ENCODE data around the gene LBH. TPM values are rescaled to one million over a fixed set of nuclear protein-coding genes. Genes with fewer than 3 reads are reported as not detected.

The LBH gene
- total and polyA plus RNA-seq, 2 experiments from 2014 or later, result 54.1 to 75.9 TPM

DNA sequence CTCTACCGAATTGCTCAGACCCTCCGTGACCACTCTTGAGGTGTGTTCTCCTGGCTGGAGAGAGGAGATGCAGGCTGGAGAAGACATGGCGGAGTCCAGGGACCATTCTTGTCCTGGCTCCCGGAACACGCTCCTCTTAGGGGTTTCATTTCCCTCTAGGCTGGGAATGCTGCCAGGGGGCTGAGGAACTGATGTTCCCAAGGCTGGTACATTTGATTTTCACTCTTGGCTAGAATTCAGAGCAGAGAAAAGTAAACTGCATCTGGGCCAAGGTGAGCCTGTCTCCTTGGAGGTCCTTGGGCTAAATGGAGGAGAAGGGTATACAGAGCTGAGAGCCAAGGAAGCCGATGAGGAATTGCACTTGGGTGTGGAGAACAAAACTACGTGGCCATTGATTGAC, 28.2 kb upstream of the LBH start:
- Histone ChIP-seq H3K27me3 (no peaks in the 10 kb centered on the region), H3K4me1 (ENCODE audit: insufficient read depth) (no peaks in the 10 kb centered on the region), H2AFZ (no peak overlapping the region), H3K36me3 (replicated peaks; ENCODE audit: insufficient read depth, low read depth) (no peaks in the 10 kb centered on the region), H3K27ac (no peak overlapping the region), H3K4me3 (no peak overlapping the region), H3K9me3 (ENCODE audit: low read depth) (no peaks in the 10 kb centered on the region), H3K4me2 (no peak overlapping the region), H3K79me2 (no peaks in the 10 kb centered on the region), H4K20me1 (ENCODE audit: insufficient read depth, poor library complexity, severe bottlenecking) (no peaks in the 10 kb centered on the region), H3K9me2 (replicated peaks; ENCODE audit: insufficient read depth) (no peaks in the 10 kb centered on the region)
- WGBS (ENCODE audit: low lambda C conversion rate, missing lambda C conversion rate), result 89% methylated on average over 7 of the region's 7 CpGs
- no peak for DNase-seq (ENCODE audit: low spot score)
- TF ChIP-seq, protein P1, sequence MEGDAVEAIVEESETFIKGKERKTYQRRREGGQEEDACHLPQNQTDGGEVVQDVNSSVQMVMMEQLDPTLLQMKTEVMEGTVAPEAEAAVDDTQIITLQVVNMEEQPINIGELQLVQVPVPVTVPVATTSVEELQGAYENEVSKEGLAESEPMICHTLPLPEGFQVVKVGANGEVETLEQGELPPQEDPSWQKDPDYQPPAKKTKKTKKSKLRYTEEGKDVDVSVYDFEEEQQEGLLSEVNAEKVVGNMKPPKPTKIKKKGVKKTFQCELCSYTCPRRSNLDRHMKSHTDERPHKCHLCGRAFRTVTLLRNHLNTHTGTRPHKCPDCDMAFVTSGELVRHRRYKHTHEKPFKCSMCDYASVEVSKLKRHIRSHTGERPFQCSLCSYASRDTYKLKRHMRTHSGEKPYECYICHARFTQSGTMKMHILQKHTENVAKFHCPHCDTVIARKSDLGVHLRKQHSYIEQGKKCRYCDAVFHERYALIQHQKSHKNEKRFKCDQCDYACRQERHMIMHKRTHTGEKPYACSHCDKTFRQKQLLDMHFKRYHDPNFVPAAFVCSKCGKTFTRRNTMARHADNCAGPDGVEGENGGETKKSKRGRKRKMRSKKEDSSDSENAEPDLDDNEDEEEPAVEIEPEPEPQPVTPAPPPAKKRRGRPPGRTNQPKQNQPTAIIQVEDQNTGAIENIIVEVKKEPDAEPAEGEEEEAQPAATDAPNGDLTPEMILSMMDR (IDR thresholded peaks at IDR 0.05; ENCODE audit: poor library complexity), result no peak
- TF ChIP-seq EZH2phosphoT487 (IDR thresholded peaks at IDR 0.05; ENCODE audit: low read depth, severe bottlenecking, unreplicated experiment) (no peak), EZH2 (IDR thresholded peaks at IDR 0.05; ENCODE audit: borderline replicate concordance) (no peak)

DNA sequence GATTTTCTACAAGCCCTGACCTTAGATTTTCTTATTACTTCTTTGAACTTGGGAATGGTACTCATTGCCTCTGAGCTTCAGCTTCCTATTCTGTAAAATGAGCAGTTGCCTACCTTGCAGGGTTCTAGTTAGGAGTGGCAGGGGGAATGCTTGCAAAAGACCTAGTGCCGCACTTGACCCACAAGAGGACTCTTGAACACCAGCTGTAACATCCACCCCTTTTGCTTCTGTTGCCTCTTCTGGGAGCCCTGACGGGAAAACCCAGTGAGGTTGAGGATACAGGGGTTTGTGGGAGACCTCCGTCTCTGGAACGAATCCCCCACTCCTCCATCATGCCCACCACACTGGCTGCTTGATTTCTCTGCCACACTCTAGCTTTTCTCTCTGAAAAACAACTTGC, 27.1 kb upstream of the LBH start:
- Histone ChIP-seq H2AFZ (no peak overlapping the region), H3K4me1 (ENCODE audit: insufficient read depth) (no peaks in the 10 kb centered on the region), H4K20me1 (ENCODE audit: insufficient read depth, poor library complexity, severe bottlenecking) (no peaks in the 10 kb centered on the region), H3K27ac (no peak overlapping the region), H3K4me2 (no peak overlapping the region), H3K27me3 (no peaks in the 10 kb centered on the region), H3K4me3 (no peak overlapping the region), H3K9me2 (replicated peaks; ENCODE audit: insufficient read depth) (no peaks in the 10 kb centered on the region), H3K9me3 (ENCODE audit: low read depth) (no peaks in the 10 kb centered on the region), H3K79me2 (no peaks in the 10 kb centered on the region), H3K36me3 (replicated peaks; ENCODE audit: insufficient read depth, low read depth) (no peaks in the 10 kb centered on the region)
- DNase-seq (ENCODE audit: low spot score), result no peak
- WGBS (ENCODE audit: low lambda C conversion rate, missing lambda C conversion rate), result 92% methylated on average over 4 of the region's 4 CpGs
- TF ChIP-seq EZH2 (IDR thresholded peaks at IDR 0.05; ENCODE audit: borderline replicate concordance) (no peak), EZH2phosphoT487 (IDR thresholded peaks at IDR 0.05; ENCODE audit: low read depth, severe bottlenecking, unreplicated experiment) (no peak)
- TF ChIP-seq, protein P1 (IDR thresholded peaks at IDR 0.05; ENCODE audit: poor library complexity), result no peak

DNA sequence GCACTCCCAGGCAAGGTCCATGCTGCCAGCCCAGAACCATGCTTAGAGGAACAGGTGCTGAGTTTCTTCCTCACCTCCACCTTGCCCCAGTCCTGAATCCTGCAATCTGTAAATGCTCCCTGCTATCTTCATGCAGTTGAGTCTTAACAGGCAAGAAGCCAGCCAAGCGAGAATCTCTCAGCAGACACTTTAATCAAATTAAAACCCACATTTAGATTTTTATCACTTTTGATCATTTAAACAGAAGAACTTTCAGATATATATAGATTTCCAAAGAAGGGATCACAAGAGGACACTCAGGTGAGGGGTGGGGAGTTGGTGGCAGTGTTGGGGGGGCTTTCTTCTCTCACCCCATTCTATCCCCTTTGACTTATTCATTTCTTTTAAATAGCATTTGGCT, 25.9 kb upstream of the LBH start:
- 89% methylated on average over 1 of the region's 1 CpG for WGBS (ENCODE audit: low lambda C conversion rate, missing lambda C conversion rate)
- Histone ChIP-seq H3K9me2 (replicated peaks; ENCODE audit: insufficient read depth) (no peaks in the 10 kb centered on the region), H3K27me3 (no peaks in the 10 kb centered on the region), H3K4me1 (ENCODE audit: insufficient read depth) (no peaks in the 10 kb centered on the region), H3K27ac (no peak overlapping the region), H3K79me2 (no peaks in the 10 kb centered on the region), H4K20me1 (ENCODE audit: insufficient read depth, poor library complexity, severe bottlenecking) (no peaks in the 10 kb centered on the region), H3K4me3 (no peak overlapping the region), H3K36me3 (replicated peaks; ENCODE audit: insufficient read depth, low read depth) (no peaks in the 10 kb centered on the region), H3K4me2 (no peak overlapping the region), H3K9me3 (ENCODE audit: low read depth) (no peaks in the 10 kb centered on the region), H2AFZ (no peak overlapping the region)
- no peak for DNase-seq (ENCODE audit: low spot score)
- TF ChIP-seq, protein P1 (IDR thresholded peaks at IDR 0.05; ENCODE audit: poor library complexity), result no peak
- TF ChIP-seq EZH2phosphoT487 (IDR thresholded peaks at IDR 0.05; ENCODE audit: low read depth, severe bottlenecking, unreplicated experiment) (no peak), EZH2 (IDR thresholded peaks at IDR 0.05; ENCODE audit: borderline replicate concordance) (no peak)
